ENCODE measurements around the gene JAG2. TPM values are rescaled to one million over a fixed set of nuclear protein-coding genes. Genes with fewer than 3 reads are reported as not detected.
A peak's percentile ranks its signal among the peaks of the same experiment; 100 is the strongest.

JAG2 gene
- total and polyA plus RNA-seq, 7 donors = 10.6 to 34.0 (median 25.9) TPM

GRCh38 chr14:105145381-105146180 is 23.0 kb downstream of the JAG2 start:
- intact Hi-C loops (cut with DNase I) = no loop called here
- ATAC-seq (no peak), DNase-seq (peak; percentile 13 to 40)
- Histone ChIP-seq H3K36me3 (ENCODE audit: insufficient read depth in 1 of 2, low read depth in 1 of 2) (peaks cover 0 to 87% of the 10 kb centered on the region in 2 donors), H3K27ac (no peak overlapping the region), H3K4me3 (no peak overlapping the region), H3K27me3 (ENCODE audit: insufficient read depth in 3 of 3, low read length in 2 of 3) (no peaks in the 10 kb centered on the region), H3K4me1 (no peaks in the 10 kb centered on the region), H3K9me3 (peaks cover under 1% of the 10 kb centered on the region)
- WGBS, 3 donors = 93 to 94% (median 93%) methylated on average over 25 to 28 of the region's 28 CpGs
- TF ChIP-seq CTCF (IDR thresholded peaks at IDR 0.05) = no peak

GRCh38 chr14:105144666-105145380 is 23.8 kb downstream of the JAG2 start:
- no peaks in the 10 kb centered on the region for H3K4me1 ChIP-seq
- H3K27ac ChIP-seq = no peak overlapping the region
- peaks cover 8% of the 10 kb centered on the region for H3K9me3 ChIP-seq
- DNase-seq = peak in 1 of 2 donors; percentile 47
- H3K36me3 ChIP-seq (ENCODE audit: insufficient read depth in 1 of 2, low read depth in 1 of 2) = peaks cover 0 to 85% of the 10 kb centered on the region in 2 donors
- intact Hi-C loops (cut with DNase I) = no loop called here
- TF ChIP-seq CTCF (IDR thresholded peaks at IDR 0.05) = no peak
- 92 to 94% (median 94%) methylated on average over 28 to 32 of the region's 32 CpGs for WGBS, 3 donors
- H3K27me3 ChIP-seq (ENCODE audit: insufficient read depth in 3 of 3, low read length in 2 of 3) = no peaks in the 10 kb centered on the region
- H3K4me3 ChIP-seq = no peak overlapping the region
- no peak for ATAC-seq

GRCh38 chr14:105144026-105144665 is 24.4 kb downstream of the JAG2 start:
- H3K27me3 ChIP-seq (ENCODE audit: insufficient read depth in 3 of 3, low read length in 2 of 3) = no peaks in the 10 kb centered on the region
- no peak for ATAC-seq
- intact Hi-C loops (cut with DNase I) = no loop called here
- 94% methylated on average over 14 to 16 of the region's 16 CpGs for WGBS, 3 donors
- H3K27ac ChIP-seq = no peak overlapping the region
- H3K4me1 ChIP-seq = no peaks in the 10 kb centered on the region
- H3K4me3 ChIP-seq = no peak overlapping the region
- peak in 1 of 2 donors; percentile 51 for DNase-seq
- peaks cover 0 to 84% of the 10 kb centered on the region in 2 donors for H3K36me3 ChIP-seq (ENCODE audit: insufficient read depth in 1 of 2, low read depth in 1 of 2)
- TF ChIP-seq CTCF (IDR thresholded peaks at IDR 0.05) = no peak
- peaks cover 11% of the 10 kb centered on the region for H3K9me3 ChIP-seq

- peaks cover 0 to 78% of the 10 kb centered on the region in 2 donors for H3K36me3 ChIP-seq (ENCODE audit: insufficient read depth in 1 of 2, low read depth in 1 of 2)
- DNase-seq = peak in 1 of 2 donors; percentile 41
- WGBS, 3 donors = 92 to 97% (median 94%) methylated on average over 24 to 27 of the region's 27 CpGs
Measured at GRCh38 chr14:105143451-105144025, 25.0 kb downstream of the JAG2 start.

More at GRCh38 chr14:105143451-105144025, 25.0 kb downstream of the JAG2 start:
- no peaks in the 10 kb centered on the region for H3K27me3 ChIP-seq (ENCODE audit: insufficient read depth in 3 of 3, low read length in 2 of 3)
- TF ChIP-seq CTCF (IDR thresholded peaks at IDR 0.05) = no peak
- no peak overlapping the region for H3K4me3 ChIP-seq
- H3K27ac ChIP-seq = no peak overlapping the region
- intact Hi-C loops (cut with DNase I) = no loop called here
- peaks cover 11% of the 10 kb centered on the region for H3K9me3 ChIP-seq
- ATAC-seq = no peak
- no peaks in the 10 kb centered on the region for H3K4me1 ChIP-seq
